Upper lobe of right lung (tissue), 1 donor: ENCODE results near the gene CEMIP. TPM values are rescaled to one million over a fixed set of nuclear protein-coding genes. Genes with fewer than 3 reads are reported as not detected.

Experiments used
- ATAC-seq: fragments of 200-7000 bp; cut with Tn5 transposase; one replicate; pipeline ENCODE4 v1.9.1; 2020; ENCODE audit warnings: mild to moderate bottlenecking, moderate library complexity
- DNase-seq: peaks from one replicate; pipeline ENCODE4 v3.0.0-alpha.2; 2020
- H3K27ac ChIP-seq: fragments of 200-600 bp; one replicate; pipeline ENCODE4 v1.8.0; 2022
- H3K27me3 ChIP-seq: fragments of 200-600 bp; one replicate; pipeline ENCODE4 v1.8.0; 2022; ENCODE audit warnings: mild to moderate bottlenecking
- H3K36me3 ChIP-seq: fragments of 200-600 bp; one replicate; pipeline ENCODE4 v1.8.0; 2022
- H3K4me1 ChIP-seq: fragments of 200-600 bp; one replicate; pipeline ENCODE4 v1.8.0; 2022
- H3K4me3 ChIP-seq: fragments of 200-600 bp; one replicate; pipeline ENCODE4 v1.8.0; 2022; ENCODE audit warnings: mild to moderate bottlenecking
- H3K9me3 ChIP-seq: fragments of 200-600 bp; one replicate; pipeline ENCODE4 v1.8.0; 2022
- CTCF ChIP-seq: fragments of 200-600 bp; IDR thresholded peaks from one replicate; pipeline ENCODE4 v1.8.0; 2022; ENCODE audit warnings: antibody characterized with exemption
- intact Hi-C: fragments of 100-400 bp; cut with DNase I; formaldehyde crosslinking; loops from one replicate; pipeline ENCODE4 v1.11.0; 2022
- total RNA-seq: library from RNA; stranded (reverse); fragmentation: NEBNext Ultra II Directional; extraction: Animal tissue kit (Norgen Biotek cat#: 25700); gene quantifications from one replicate; pipeline ENCODE4 v1.2.1, GENCODE V29; 2021
- donor health status: DM: no; HTN: yes; CAD: no; lungs with severe emphysema.

CEMIP gene
- total RNA-seq, 1 donor from 2014 or later, result 17.3 TPM

- no peak for ATAC-seq
- no peak for TF ChIP-seq CTCF
- intact Hi-C loops, result no loop called here
Measured at GRCh38 chr15:80750575-80750974, 28.6 kb upstream of the CEMIP start.

GRCh38 chr15:80752204-80752603, 27.0 kb upstream of the CEMIP start:
- TF ChIP-seq CTCF, result no peak
- Histone ChIP-seq H3K4me1 (peaks cover 13% of the 10 kb centered on the region), H3K9me3 (no peaks in the 10 kb centered on the region), H3K4me3 (no peak overlapping the region), H3K27ac (peak overlapping the region; percentile 7), H3K36me3 (peaks cover 31% of the 10 kb centered on the region), H3K27me3 (no peaks in the 10 kb centered on the region)
- no peak for DNase-seq
- intact Hi-C loops, result no loop called here
- no peak for ATAC-seq

More at GRCh38 chr15:80750575-80750974, 28.6 kb upstream of the CEMIP start:
- Histone ChIP-seq H3K36me3 (peaks cover 27% of the 10 kb centered on the region), H3K4me3 (no peak overlapping the region), H3K27ac (no peak overlapping the region), H3K27me3 (no peaks in the 10 kb centered on the region), H3K4me1 (peaks cover 18% of the 10 kb centered on the region), H3K9me3 (no peaks in the 10 kb centered on the region)
- DNase-seq, result no peak

GRCh38 chr15:80753161-80753560, 26.0 kb upstream of the CEMIP start:
- H3K27me3 ChIP-seq, result no peaks in the 10 kb centered on the region
- intact Hi-C loops, result no loop called here
- ATAC-seq (no peak), DNase-seq (no peak)
- no peaks in the 10 kb centered on the region for H3K9me3 ChIP-seq
- H3K4me1 ChIP-seq, result peaks cover 10% of the 10 kb centered on the region
- peaks cover 31% of the 10 kb centered on the region for H3K36me3 ChIP-seq
- no peak for TF ChIP-seq CTCF
- H3K4me3 ChIP-seq, result no peak overlapping the region
- no peak overlapping the region for H3K27ac ChIP-seq

- ATAC-seq (no peak), DNase-seq (no peak)
- Histone ChIP-seq H3K36me3 (peaks cover 31% of the 10 kb centered on the region), H3K27me3 (no peaks in the 10 kb centered on the region), H3K4me3 (no peak overlapping the region), H3K9me3 (no peaks in the 10 kb centered on the region), H3K27ac (no peak overlapping the region), H3K4me1 (peaks cover 10% of the 10 kb centered on the region)
- intact Hi-C loops, result no loop called here
- no peak for TF ChIP-seq CTCF
Measured at GRCh38 chr15:80754014-80754413, 25.2 kb upstream of the CEMIP start.

- intact Hi-C loops, result no loop called here
- peaks cover 10% of the 10 kb centered on the region for H3K4me1 ChIP-seq
Measured at GRCh38 chr15:80755885-80756284, 23.3 kb upstream of the CEMIP start.

More at GRCh38 chr15:80755885-80756284, 23.3 kb upstream of the CEMIP start:
- DNase-seq (no peak), ATAC-seq (no peak)
- Histone ChIP-seq H3K27me3 (no peaks in the 10 kb centered on the region), H3K9me3 (no peaks in the 10 kb centered on the region), H3K4me3 (no peak overlapping the region), H3K36me3 (peaks cover 16% of the 10 kb centered on the region), H3K27ac (no peak overlapping the region)
- no peak for TF ChIP-seq CTCF
